ENCODE measurements around the gene BPI. TPM values are rescaled to one million over a fixed set of nuclear protein-coding genes. Genes with fewer than 3 reads are reported as not detected.

Gene BPI
- polyA plus RNA-seq, 1 experiment = 0.04 TPM

DNA sequence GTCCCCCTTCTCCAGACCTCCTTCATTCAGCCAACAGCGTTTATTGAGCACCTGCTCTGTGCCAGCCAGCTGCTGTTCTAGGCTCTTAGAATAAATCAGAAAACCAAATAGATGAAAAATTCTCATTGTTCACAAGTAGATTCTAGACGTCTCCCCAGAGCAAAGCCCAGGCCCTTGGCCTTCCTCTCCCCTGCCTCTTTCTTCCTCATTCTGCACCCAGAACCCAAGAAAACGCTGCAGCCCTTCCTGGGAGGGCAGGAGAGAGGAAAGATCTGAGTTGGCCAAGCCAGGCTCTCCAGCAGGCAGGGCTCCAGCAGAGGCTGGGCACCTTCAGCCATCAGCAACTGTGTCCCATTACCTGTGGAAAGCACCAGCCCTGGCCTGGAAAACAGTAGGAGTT is 12.0 kb upstream of the BPI start:
- Histone ChIP-seq H3K27ac (ENCODE audit: low read depth, low read length) (no peak overlapping the region), H3K27me3 (ENCODE audit: control insufficient read depth, insufficient read depth, low read length) (peaks cover 3% of the 10 kb centered on the region), H3K9me3 (ENCODE audit: control insufficient read depth, insufficient read depth, low read length) (no peaks in the 10 kb centered on the region; the same call in 1 of the 2 replicates), H3K4me3 (ENCODE audit: low read depth, low read length) (no peak overlapping the region)
- POLR2A ChIA-PET = no interaction called here
- TF ChIP-seq, protein P1, sequence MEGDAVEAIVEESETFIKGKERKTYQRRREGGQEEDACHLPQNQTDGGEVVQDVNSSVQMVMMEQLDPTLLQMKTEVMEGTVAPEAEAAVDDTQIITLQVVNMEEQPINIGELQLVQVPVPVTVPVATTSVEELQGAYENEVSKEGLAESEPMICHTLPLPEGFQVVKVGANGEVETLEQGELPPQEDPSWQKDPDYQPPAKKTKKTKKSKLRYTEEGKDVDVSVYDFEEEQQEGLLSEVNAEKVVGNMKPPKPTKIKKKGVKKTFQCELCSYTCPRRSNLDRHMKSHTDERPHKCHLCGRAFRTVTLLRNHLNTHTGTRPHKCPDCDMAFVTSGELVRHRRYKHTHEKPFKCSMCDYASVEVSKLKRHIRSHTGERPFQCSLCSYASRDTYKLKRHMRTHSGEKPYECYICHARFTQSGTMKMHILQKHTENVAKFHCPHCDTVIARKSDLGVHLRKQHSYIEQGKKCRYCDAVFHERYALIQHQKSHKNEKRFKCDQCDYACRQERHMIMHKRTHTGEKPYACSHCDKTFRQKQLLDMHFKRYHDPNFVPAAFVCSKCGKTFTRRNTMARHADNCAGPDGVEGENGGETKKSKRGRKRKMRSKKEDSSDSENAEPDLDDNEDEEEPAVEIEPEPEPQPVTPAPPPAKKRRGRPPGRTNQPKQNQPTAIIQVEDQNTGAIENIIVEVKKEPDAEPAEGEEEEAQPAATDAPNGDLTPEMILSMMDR (IDR thresholded peaks at IDR 0.05; ENCODE audit: low read depth, low read length) = no peak
- CTCF ChIA-PET = interaction anchor here (0.5 to 1.7 kb wide), 3 partner anchors 12 to 239 kb away, joined by 3 to 10 read pairs (median 5); partner anchors contain the start of gene BPI
- DNase-seq (ENCODE audit: low read depth, low spot score) = no peak

DNA sequence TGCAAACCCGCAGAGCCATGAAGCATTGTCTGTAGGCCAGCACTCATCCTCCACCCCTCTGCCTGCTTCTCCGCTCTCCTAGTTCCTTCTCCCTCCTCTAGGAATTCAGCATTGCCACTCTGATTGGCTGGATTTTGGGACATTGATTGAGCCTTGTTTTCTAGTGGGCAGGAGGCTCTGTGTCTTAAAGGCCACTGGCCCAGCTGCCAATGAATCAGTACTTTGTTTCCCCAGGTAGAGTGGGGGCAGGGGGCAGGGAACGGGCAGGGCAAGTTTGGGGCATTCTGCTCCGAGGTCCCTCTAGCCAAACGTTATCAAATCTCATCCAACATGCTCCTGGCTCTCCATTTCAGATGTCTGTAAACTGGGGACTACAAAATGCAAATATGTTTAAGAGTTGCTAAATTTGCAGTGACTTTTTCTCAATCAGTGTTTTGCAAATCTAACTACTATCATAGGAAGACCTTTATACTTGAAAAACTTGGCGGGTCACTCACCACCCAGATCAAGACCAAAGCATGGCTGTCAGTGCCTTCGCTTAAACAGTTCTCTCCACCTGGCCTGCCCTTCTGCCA is 10.4 kb upstream of the BPI start:
- H3K9me3 ChIP-seq (ENCODE audit: control insufficient read depth, insufficient read depth, low read length) = no peaks in the 10 kb centered on the region; the same call in 1 of the 2 replicates
- TF ChIP-seq, protein P1 (IDR thresholded peaks at IDR 0.05; ENCODE audit: low read depth, low read length) = no peak
- H3K4me3 ChIP-seq (ENCODE audit: low read depth, low read length) = no peak overlapping the region
- H3K27ac ChIP-seq (ENCODE audit: low read depth, low read length) = no peak overlapping the region
- ChIA-PET CTCF (interaction anchor here (1.3 kb wide), 1 partner anchor 72 kb away, joined by 4 read pairs; no protein-coding TSS in a partner anchor), POLR2A (no interaction called here)
- DNase-seq (ENCODE audit: low read depth, low spot score) = no peak
- H3K27me3 ChIP-seq (ENCODE audit: control insufficient read depth, insufficient read depth, low read length) = peaks cover 3% of the 10 kb centered on the region

DNA sequence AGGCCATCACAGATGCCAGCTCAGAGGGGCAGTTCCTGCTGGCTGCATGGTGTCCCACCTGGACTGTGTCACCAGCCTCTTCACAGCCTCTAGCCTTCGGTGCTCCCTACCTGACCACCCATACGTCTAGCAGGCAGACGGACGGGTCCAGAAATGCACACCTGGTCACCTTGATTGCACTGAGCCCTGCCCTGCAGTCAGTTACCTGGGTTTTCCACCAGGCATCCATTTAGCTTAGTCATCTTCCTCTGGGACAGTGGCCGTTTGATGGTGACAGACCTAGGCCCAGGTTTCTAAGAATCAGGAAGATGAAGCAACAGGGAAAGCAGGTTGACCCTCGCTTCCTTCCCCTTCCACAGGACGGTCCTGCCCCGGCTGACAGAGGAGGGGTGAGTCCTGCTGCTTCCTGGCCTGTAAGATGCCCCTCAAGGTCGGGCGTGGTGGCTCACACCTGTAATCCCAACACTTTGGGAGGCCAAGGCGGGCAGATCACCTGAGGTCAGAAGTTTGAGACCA is 9.8 kb upstream of the BPI start:
- CTCF ChIA-PET = interaction anchor here (1.3 kb wide), 1 partner anchor 72 kb away, joined by 4 read pairs; no protein-coding TSS in a partner anchor
- POLR2A ChIA-PET = interaction anchor here (0.6 kb wide), 1 partner anchor 65 kb away, joined by 4 read pairs; no protein-coding TSS in a partner anchor
- TF ChIP-seq, protein P1 (IDR thresholded peaks at IDR 0.05; ENCODE audit: low read depth, low read length) = no peak
- Histone ChIP-seq H3K27me3 (ENCODE audit: control insufficient read depth, insufficient read depth, low read length) (peaks cover 3% of the 10 kb centered on the region), H3K4me3 (ENCODE audit: low read depth, low read length) (no peak overlapping the region), H3K27ac (ENCODE audit: low read depth, low read length) (no peak overlapping the region), H3K9me3 (ENCODE audit: control insufficient read depth, insufficient read depth, low read length) (no peaks in the 10 kb centered on the region; the same call in 1 of the 2 replicates)
- DNase-seq (ENCODE audit: low read depth, low spot score) = no peak

DNA sequence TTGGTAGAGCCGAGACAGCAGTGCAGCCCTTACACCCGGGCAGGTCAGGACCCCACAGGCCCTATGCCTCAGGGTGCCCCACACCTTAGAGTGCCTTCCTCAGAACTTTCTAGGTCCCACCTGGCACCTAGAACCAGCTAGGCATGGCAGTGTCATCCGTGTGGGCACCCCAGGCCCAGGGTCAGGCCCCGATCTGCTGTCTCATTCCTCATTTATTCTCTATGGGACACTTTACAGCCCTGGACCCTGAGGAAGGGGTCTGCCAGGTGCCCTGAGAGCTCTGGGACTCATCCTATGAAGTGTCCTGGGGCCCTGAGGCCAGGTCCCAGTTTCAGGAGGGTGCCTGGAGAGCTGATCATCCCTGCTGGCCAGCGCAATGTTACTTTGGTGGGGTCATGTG is 8.1 kb upstream of the BPI start:
- ChIA-PET POLR2A (no interaction called here), CTCF (no interaction called here)
- no peak for DNase-seq (ENCODE audit: low read depth, low spot score)
- no peak overlapping the region for H3K27ac ChIP-seq (ENCODE audit: low read depth, low read length)
- H3K4me3 ChIP-seq (ENCODE audit: low read depth, low read length) = no peak overlapping the region
- TF ChIP-seq, protein P1 (IDR thresholded peaks at IDR 0.05; ENCODE audit: low read depth, low read length) = no peak
- no peaks in the 10 kb centered on the region; the same call in 1 of the 2 replicates for H3K9me3 ChIP-seq (ENCODE audit: control insufficient read depth, insufficient read depth, low read length)
- peaks cover 9% of the 10 kb centered on the region for H3K27me3 ChIP-seq (ENCODE audit: control insufficient read depth, insufficient read depth, low read length)

DNA sequence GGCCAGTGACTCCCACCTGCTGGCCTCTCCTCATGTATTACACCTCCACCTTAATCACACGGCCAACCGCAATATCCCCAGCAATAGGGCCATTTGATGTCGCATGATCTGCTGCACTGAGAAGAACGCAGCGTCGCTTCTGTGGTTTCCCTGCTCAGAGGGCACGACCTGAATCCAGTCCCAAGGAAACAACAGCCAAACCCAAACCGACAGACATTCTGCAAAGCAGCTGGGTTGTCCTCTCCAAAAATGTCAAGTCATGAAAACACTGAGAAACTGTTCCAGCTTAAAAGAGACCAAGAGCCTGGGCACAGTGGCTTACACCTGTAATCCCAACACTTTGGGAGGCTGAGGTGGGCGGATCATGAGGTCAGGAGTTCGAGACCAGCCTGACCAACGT is 7.5 kb upstream of the BPI start:
- Histone ChIP-seq H3K9me3 (ENCODE audit: control insufficient read depth, insufficient read depth, low read length) (no peaks in the 10 kb centered on the region; the same call in 1 of the 2 replicates), H3K27ac (ENCODE audit: low read depth, low read length) (no peak overlapping the region), H3K4me3 (ENCODE audit: low read depth, low read length) (no peak overlapping the region), H3K27me3 (ENCODE audit: control insufficient read depth, insufficient read depth, low read length) (peaks cover 9% of the 10 kb centered on the region)
- TF ChIP-seq, protein P1 (IDR thresholded peaks at IDR 0.05; ENCODE audit: low read depth, low read length) = no peak
- ChIA-PET CTCF (no interaction called here), POLR2A (interaction anchor here (0.7 kb wide), 1 partner anchor 43 kb away, joined by 4 read pairs; no protein-coding TSS in a partner anchor)
- no peak for DNase-seq (ENCODE audit: low read depth, low spot score)

Measured in AG04450 (cell line).